Tibial nerve (tissue), 4 donors: ENCODE results near the gene PACSIN2. TPM values are rescaled to one million over a fixed set of nuclear protein-coding genes. Genes with fewer than 3 reads are reported as not detected.

Experiments used
- DNase-seq, 2 donors: peaks; one replicate each; pipeline ENCODE4 v3.0.0-alpha.2; 2019; ENCODE audit warnings: low spot score in 2 of 2
- H3K27ac ChIP-seq, 4 donors: fragments of 200-600 bp; sonication (generic) in 3 of 4; one replicate each; pipeline ENCODE4 v1.5.1; 2017 to 2019; ENCODE audit warnings: mild to moderate bottlenecking in 1 of 4
- H3K27me3 ChIP-seq, 2 donors: fragments of 200-600 bp; sonication (generic) in 1 of 2; one replicate each; pipeline versions ENCODE4 v1.5.1 to v1.6.0; 2017 to 2019
- H3K36me3 ChIP-seq, 3 donors: fragments of 200-600 bp; sonication (generic); one replicate each; pipeline ENCODE4 v1.5.1; 2018 to 2019
- H3K4me1 ChIP-seq, 4 donors: fragments of 200-600 bp; sonication (generic) in 3 of 4; one replicate each; pipeline ENCODE4 v1.5.1; 2017 to 2019
- H3K4me3 ChIP-seq, 4 donors: fragments of 200-600 bp; sonication (generic) in 3 of 4; one replicate each; pipeline ENCODE4 v1.5.1; 2017 to 2019; ENCODE audit warnings: mild to moderate bottlenecking in 1 of 4, moderate library complexity in 1 of 4
- H3K9me3 ChIP-seq, 4 donors: fragments of 200-600 bp; sonication (generic) in 3 of 4; one replicate each; pipeline ENCODE4 v1.5.1; 2017 to 2019
- EP300 ChIP-seq, 2 donors: sonication (generic); formaldehyde crosslinking; IDR thresholded peaks; one replicate each; pipeline ENCODE4 v1.6.1; 2017; ENCODE audit warnings: antibody characterized with exemption in 2 of 2, mild to moderate bottlenecking in 1 of 2
- POLR2A ChIP-seq, 2 donors: fragments of 450-650 bp; IDR thresholded peaks; one replicate each; pipeline ENCODE4 v1.6.1; 2017; ENCODE audit warnings: antibody characterized with exemption in 2 of 2, mild to moderate bottlenecking in 2 of 2, moderate library complexity in 2 of 2
- WGBS, 2 donors: methylation state at CpG; one replicate each; pipeline ENCODE4 v1.1.5; 2018; 5-methylcytosine and 5-hydroxymethylcytosine counted together
- total RNA-seq, 4 donors: library from RNA; depleted of rRNA; stranded (reverse); fragments of >200 nt; gene quantifications; one replicate each; pipeline ENCODE4 v1.1.0, GENCODE V29; 2016
- TF ChIP-seq, protein P1 (sequence below), 5 experiments: fragments of 200-600 bp in 3 of 5; fragments of 450-650 bp in 2 of 5; sonication (generic) in 3 of 5; IDR thresholded peaks; one replicate each; pipeline ENCODE4 v1.5.1; 2016 to 2019; ENCODE audit warnings: antibody characterized with exemption in 5 of 5, mild to moderate bottlenecking in 3 of 5, moderate library complexity in 2 of 5

The PACSIN2 gene
- total RNA-seq, 4 donors from 2014 or later, result 45.9 to 78.2 (median 59.0) TPM

DNA sequence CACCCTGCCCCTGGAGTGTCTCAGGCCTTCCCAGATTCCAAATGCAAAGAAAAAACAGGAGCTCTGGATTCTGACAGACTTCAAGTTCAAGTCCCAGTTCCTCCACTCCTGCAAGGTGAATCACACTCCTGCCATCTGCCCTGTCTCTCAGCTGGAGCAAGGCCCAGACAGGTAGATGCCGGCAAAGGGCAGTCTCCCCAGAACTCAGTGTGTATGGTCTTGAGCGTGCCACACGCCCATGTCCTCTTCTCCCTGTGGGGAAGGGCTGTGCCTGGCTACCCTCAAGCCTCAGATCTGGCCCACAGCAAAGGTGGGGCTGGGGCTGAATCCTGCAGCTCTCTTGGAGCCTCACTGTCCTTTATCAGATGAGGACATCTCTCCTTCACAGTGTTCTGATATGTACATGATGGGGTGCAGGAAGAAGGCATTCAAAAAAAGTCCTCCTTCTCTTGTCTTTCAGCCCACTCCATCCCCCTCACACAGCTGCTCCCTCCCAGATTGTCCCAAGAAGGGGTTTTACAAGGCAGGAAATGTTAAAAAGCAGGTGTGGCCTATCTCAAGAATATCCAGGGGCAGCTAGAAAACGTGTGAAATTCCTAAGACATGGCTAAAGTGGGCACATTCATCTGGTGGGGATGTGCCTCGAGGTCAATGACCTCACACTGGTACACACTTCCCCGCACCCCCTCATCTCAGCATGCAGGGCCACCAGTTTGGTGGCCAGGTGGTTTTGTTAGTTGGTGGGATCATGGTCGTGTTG is 130.2 kb downstream of the PACSIN2 start:
- Histone ChIP-seq H3K27me3 (no peaks in the 10 kb centered on the region), H3K4me1 (peaks cover 0 to 11% (median 4%) of the 10 kb centered on the region in 4 donors), H3K9me3 (no peaks in the 10 kb centered on the region), H3K4me3 (no peak overlapping the region), H3K36me3 (peaks cover 0 to 99% (median 25%) of the 10 kb centered on the region in 3 donors), H3K27ac (no peak overlapping the region)
- WGBS, 2 donors, result 75 to 76% methylated on average over 4 to 7 of the region's 7 CpGs
- no peak for DNase-seq
- TF ChIP-seq POLR2A (IDR thresholded peaks at IDR 0.05) (no peak), EP300 (IDR thresholded peaks at IDR 0.05) (no peak)
- TF ChIP-seq, protein P1, sequence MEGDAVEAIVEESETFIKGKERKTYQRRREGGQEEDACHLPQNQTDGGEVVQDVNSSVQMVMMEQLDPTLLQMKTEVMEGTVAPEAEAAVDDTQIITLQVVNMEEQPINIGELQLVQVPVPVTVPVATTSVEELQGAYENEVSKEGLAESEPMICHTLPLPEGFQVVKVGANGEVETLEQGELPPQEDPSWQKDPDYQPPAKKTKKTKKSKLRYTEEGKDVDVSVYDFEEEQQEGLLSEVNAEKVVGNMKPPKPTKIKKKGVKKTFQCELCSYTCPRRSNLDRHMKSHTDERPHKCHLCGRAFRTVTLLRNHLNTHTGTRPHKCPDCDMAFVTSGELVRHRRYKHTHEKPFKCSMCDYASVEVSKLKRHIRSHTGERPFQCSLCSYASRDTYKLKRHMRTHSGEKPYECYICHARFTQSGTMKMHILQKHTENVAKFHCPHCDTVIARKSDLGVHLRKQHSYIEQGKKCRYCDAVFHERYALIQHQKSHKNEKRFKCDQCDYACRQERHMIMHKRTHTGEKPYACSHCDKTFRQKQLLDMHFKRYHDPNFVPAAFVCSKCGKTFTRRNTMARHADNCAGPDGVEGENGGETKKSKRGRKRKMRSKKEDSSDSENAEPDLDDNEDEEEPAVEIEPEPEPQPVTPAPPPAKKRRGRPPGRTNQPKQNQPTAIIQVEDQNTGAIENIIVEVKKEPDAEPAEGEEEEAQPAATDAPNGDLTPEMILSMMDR (IDR thresholded peaks at IDR 0.05), result no peak

DNA sequence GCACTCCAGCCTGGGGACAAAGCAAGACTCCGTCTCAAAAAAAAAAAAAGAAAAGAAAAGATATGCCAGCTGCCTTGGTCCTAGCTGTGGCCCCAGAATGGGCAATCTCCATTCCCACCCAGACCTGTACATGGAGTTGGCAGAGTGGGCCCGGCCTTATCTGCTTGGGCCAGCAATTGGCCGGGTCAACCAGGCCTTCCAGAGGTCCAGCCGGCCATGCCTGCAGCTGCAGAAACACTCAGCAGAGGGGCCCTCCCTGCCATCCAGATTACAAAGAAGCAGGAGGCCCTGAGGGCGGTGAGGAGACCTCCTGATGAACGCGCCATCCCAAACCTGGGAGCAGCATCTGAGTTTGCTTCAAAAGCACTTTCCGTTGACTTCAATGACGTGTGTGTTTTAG is 131.0 kb downstream of the PACSIN2 start:
- Histone ChIP-seq H3K4me3 (no peak overlapping the region), H3K4me1 (peaks cover 0 to 10% (median under 1%) of the 10 kb centered on the region in 4 donors), H3K27ac (no peak overlapping the region), H3K36me3 (peaks cover 0 to 100% (median 25%) of the 10 kb centered on the region in 3 donors), H3K9me3 (no peaks in the 10 kb centered on the region), H3K27me3 (no peaks in the 10 kb centered on the region)
- TF ChIP-seq EP300 (IDR thresholded peaks at IDR 0.05), result no peak
- TF ChIP-seq, protein P1 (IDR thresholded peaks at IDR 0.05), result no peak
- no peak for TF ChIP-seq POLR2A (IDR thresholded peaks at IDR 0.05)
- WGBS, 2 donors, result 90 to 93% methylated on average over 6 to 9 of the region's 9 CpGs
- no peak for DNase-seq

DNA sequence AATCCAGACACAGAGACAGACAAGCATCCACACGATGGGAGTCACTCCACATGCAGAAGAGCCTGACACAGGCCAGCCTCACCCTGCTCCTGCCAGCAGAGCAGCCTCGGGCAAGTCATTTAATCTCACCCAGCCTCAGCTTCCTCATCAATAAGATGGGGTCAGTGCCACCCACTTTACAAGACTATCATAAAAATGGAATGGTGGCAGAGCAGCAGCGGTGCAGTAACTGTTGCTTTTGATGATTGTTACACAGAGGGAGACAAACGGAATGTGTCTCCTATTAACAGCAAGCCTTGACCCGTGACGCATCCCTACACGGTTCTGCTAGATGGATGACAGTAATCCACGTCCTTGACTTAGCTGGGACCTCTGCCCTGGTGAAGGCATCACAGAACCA is 131.8 kb downstream of the PACSIN2 start:
- Histone ChIP-seq H3K4me3 (no peak overlapping the region), H3K27me3 (no peaks in the 10 kb centered on the region), H3K36me3 (peaks cover 0 to 100% (median 28%) of the 10 kb centered on the region in 3 donors), H3K4me1 (peaks cover 0 to 1% (median 0%) of the 10 kb centered on the region in 4 donors), H3K9me3 (no peaks in the 10 kb centered on the region), H3K27ac (no peak overlapping the region)
- DNase-seq, result no peak
- WGBS, 2 donors, result 83 to 84% methylated on average over 8 of the region's 8 CpGs
- TF ChIP-seq POLR2A (IDR thresholded peaks at IDR 0.05), result no peak
- TF ChIP-seq, protein P1 (IDR thresholded peaks at IDR 0.05), result no peak
- no peak for TF ChIP-seq EP300 (IDR thresholded peaks at IDR 0.05)

DNA sequence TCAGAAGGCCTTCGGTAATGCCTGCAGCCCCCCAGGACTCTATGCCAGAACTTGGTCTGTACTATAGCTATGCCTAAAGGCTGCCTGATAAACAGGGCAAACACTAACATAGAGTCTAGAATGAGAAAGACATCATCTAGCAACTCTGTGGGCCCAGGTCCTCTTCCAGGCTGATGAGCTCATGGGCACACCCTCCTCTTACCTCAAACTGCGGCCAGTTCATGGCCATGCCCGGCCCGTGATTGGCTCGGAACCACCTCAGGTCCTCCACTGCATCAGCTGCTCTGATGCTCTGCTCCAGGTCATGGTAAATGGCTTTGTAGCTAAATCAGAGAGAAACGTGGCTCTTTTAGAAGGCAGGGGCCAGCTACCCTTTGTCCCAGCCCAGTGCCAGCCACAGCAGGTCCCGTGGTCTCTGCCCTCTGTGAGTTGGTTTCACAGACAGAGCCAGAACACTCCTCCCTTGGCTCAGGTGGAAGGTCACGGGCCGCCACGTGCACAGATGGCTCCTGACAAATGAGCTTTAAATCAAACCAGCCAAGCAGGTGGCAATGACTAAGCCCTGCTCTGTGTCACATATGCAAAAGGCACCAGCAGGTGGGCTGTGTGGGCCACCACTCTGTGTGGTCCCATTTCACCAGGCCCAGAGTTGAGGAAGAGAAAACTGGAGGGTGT is 132.8 kb downstream of the PACSIN2 start:
- H3K4me1 ChIP-seq, result no peaks in the 10 kb centered on the region
- no peak for TF ChIP-seq EP300 (IDR thresholded peaks at IDR 0.05)
- no peak for TF ChIP-seq POLR2A (IDR thresholded peaks at IDR 0.05)
- TF ChIP-seq, protein P1 (IDR thresholded peaks at IDR 0.05), result no peak
- H3K4me3 ChIP-seq, result no peak overlapping the region
- 78 to 80% methylated on average over 8 to 10 of the region's 10 CpGs for WGBS, 2 donors
- H3K27me3 ChIP-seq, result no peaks in the 10 kb centered on the region
- H3K9me3 ChIP-seq, result no peaks in the 10 kb centered on the region
- H3K36me3 ChIP-seq, result peaks cover 0 to 100% (median 30%) of the 10 kb centered on the region in 3 donors
- no peak overlapping the region for H3K27ac ChIP-seq
- DNase-seq, result no peak

DNA sequence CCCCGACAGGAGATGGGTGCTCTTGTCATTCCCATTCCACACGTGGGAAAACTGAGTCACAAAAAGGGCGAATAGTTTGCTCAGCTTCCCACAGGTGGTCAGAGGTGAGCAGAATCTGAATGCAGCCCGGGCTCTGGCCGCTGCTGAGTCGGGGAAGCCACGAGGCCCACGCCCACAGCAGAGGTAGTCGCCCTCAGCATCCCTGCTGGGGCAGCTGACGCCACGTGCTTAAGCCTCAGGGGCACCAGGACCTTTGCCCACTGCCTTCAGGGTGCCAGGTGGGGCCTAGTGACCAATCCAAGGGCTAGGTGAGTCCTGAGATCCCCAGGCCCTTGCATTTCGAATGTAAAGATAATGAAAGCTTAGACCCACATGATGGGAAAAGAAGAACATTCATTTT is 133.7 kb downstream of the PACSIN2 start:
- Histone ChIP-seq H3K4me1 (no peaks in the 10 kb centered on the region), H3K36me3 (peaks cover 0 to 100% (median 30%) of the 10 kb centered on the region in 3 donors), H3K9me3 (no peaks in the 10 kb centered on the region), H3K27me3 (no peaks in the 10 kb centered on the region), H3K27ac (no peak overlapping the region), H3K4me3 (no peak overlapping the region)
- WGBS, 2 donors, result 83 to 85% methylated on average over 8 to 9 of the region's 12 CpGs
- no peak for DNase-seq
- TF ChIP-seq EP300 (IDR thresholded peaks at IDR 0.05) (no peak), POLR2A (IDR thresholded peaks at IDR 0.05) (no peak)
- TF ChIP-seq, protein P1 (IDR thresholded peaks at IDR 0.05), result no peak
